Stimulated activated CD4-positive, alpha-beta T cell treated with anti-CD3 and anti-CD28 coated beads, Interleukin-4, amount 100 ng/mL, for 24 hours (primary cell): ENCODE measurements around the gene EMCN.
"Not testable (repeated sequence)": the region's sequence is repeated elsewhere in the genome, so short reads cannot be mapped to it uniquely, and the experiment has no call there.

ENCODE experiments used
- DNase-seq: peaks from one replicate; pipeline ENCODE4 v3.0.0-alpha.2; 2020

The EMCN gene

DNA sequence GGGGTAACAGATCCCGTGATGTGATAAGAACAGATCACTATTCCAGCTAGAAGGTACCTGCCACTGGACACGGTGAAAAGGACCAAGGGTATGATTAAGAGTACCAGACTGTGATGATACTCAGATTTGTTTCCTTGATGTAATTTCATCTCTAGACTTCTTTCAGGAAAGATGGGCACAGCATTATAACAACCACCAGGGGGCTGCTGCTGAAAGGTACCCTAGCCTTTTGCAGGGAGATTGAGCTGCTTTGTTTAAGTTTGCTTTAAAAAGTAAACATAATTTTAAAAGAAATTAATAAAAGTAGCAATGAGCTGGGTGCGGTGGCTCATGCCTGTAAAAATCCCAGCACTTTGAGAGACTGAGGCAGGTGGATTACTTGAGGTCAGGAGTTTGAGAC is 145.4 kb downstream of the EMCN start:
- no peak for DNase-seq

GRCh38 chr4:100369871-100370270 is 148.0 kb downstream of the EMCN start:
- DNase-seq = no peak

- DNase-seq = no peak
These were observed 150.4 kb downstream of the EMCN start for GRCh38 chr4:100367451-100367850.

- no peak for DNase-seq
These were observed 151.6 kb downstream of the EMCN start for GRCh38 chr4:100366213-100366612.

GRCh38 chr4:100362366-100362765 is 155.5 kb downstream of the EMCN start:
- DNase-seq = no peak

DNA sequence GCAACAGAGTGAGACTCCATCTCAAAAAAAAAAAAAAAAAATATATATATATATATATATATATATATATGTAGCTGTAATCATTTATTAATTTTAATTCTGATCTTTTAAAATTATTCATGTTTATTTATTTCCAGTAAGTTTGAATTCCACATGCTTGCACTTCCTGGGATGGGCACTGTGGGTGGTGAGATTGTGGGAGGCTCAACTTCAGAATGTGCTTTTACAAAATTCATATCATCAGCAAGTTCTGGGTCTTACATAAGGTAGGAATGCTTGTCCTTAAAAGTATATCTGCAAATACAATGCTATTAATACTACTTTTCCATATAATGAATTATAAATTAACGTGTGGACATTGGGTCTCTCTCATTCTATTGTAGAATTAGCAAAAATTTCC is 156.5 kb downstream of the EMCN start:
- no peak for DNase-seq

GRCh38 chr4:100360211-100360610 is 157.6 kb downstream of the EMCN start:
- no peak for DNase-seq

- no peak for DNase-seq
These were observed 158.4 kb downstream of the EMCN start for GRCh38 chr4:100359441-100359840.

GRCh38 chr4:100357542-100357941 is 160.3 kb downstream of the EMCN start:
- DNase-seq = no peak

DNA sequence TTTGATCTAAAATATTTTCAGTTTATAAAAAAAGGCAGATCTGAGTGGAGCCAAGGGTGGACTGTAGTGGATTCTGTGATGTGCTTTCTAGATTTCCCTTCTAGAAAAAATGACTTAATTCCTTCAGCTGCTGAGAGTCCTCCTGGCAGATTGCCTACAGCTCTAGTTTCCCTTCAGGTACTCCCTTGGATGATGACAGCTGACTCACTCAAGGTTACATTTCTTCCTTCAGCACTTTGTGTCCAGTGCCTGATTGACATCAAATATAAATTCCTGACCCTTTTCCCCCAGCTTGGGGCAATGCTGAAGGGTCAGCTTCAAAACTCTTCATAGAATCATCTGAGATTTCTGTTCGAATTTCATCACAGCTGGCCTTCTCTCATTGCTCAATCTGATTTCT is 161.7 kb downstream of the EMCN start:
- DNase-seq = no peak

GRCh38 chr4:100352352-100352751 is 165.5 kb downstream of the EMCN start:
- DNase-seq = not testable (repeated sequence)

DNA sequence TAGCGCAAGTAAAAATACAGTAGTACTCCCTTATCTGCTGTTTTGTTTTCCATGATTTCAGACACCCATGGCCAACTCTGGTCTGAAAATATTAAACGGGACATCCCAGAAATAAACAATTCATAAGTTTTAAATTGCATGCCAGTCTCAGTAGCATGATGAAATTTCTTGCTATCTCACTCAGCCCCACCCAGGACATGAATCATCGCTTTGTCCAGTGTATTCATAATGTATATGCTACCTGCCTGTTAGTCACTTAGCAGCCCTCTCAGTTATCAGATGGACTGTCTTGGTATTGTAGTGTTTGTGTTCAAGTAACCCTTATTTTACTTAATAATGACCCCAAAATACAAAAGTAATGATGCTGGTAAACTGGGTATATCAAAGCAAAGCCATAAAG is 169.3 kb downstream of the EMCN start:
- no peak for DNase-seq

- no peak for DNase-seq
These were observed 170.6 kb downstream of the EMCN start for GRCh38 chr4:100347241-100347640.

DNA sequence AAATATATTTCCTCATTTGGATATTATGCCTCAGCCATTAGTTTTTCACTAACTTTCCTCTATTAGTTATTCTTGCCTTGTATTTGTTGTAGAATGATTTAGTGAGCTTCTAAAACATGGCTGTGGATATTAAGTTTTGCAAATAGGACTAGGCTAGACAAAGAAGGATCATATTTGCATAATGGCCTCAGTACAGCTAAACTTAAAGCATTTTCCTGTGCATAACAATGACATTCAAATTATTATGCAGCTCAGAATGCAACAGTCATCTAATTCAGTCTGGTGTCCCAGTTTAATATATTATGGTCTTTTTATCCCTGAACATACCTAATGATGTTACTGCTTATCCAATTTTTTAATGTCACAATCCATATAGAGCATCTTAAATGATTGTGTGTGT is 172.2 kb downstream of the EMCN start:
- no peak for DNase-seq
